Brain pericyte (primary cell): Measurements from ENCODE around the gene NFATC1.

Source experiments
- DNase-seq: peaks from one replicate; pipeline ENCODE4 v3.0.0-alpha.2; 2012; ENCODE audit warnings: low read depth, low spot score

NFATC1 gene

DNA sequence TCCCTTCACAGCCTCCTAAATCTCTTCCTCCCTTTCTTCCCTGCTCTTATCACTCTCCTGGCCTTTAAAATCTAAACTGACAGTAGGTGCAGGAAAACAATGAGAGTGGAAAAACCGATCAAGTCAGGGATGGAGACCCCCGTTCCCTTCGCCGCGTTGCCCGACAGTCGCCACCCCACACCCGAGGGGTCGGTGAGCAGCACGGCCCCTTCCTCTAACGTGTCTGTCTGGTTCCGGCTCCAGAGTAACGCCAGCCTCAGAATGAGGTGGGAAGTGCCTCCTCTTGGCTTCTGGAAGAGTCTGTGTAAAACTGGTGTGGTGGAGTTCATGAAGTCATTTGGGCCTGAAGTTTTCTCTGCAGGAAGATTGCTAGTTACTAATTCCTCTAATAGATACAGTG is 138.6 kb downstream of the NFATC1 start:
- DNase-seq, result no peak

GRCh38 chr18:79537758-79538157 is 142.0 kb downstream of the NFATC1 start:
- no peak for DNase-seq

DNA sequence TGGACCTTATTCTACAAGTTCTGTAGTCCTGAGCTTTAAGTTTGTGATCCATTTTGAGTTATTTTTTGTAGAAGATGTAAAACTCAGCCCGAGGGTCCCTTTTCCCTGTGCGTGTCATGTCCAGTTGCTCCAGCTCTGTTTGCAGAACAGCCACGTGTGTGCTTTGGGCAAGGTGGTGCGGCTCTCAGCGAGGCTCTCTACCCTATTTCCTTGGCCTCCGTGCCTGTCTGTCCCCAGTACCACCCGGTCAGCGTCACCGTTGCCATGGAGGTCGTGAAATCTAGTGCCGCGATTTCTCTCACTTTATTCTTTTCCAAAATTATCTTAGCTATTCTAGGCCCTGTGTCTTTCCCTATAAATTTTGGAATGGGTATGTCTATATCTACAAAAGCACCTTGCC is 142.9 kb downstream of the NFATC1 start:
- DNase-seq, result no peak

- DNase-seq, result no peak
Observed at GRCh38 chr18:79540161-79540903, 144.6 kb downstream of the NFATC1 start.

DNA sequence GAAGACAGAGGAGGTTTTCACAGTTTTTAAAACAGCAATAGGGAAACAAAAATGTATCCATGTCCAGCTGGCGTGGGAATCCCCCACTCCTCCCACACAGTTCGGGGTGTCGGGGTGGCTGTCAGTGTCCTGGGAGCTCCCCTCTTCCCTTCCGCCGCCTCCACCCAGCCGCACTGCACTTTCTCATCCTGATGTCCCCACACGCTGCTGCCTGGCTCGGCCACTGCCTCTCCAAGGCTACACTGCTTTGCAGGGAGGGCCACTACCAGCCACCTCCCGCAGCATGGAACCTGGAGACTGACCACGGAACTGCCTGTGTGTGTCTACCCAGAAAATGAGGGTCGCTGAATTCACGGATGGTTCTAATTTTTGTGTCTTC is 145.2 kb downstream of the NFATC1 start:
- DNase-seq, result no peak

- DNase-seq, result no peak
Observed at GRCh38 chr18:79542213-79542612, 146.5 kb downstream of the NFATC1 start.

DNA sequence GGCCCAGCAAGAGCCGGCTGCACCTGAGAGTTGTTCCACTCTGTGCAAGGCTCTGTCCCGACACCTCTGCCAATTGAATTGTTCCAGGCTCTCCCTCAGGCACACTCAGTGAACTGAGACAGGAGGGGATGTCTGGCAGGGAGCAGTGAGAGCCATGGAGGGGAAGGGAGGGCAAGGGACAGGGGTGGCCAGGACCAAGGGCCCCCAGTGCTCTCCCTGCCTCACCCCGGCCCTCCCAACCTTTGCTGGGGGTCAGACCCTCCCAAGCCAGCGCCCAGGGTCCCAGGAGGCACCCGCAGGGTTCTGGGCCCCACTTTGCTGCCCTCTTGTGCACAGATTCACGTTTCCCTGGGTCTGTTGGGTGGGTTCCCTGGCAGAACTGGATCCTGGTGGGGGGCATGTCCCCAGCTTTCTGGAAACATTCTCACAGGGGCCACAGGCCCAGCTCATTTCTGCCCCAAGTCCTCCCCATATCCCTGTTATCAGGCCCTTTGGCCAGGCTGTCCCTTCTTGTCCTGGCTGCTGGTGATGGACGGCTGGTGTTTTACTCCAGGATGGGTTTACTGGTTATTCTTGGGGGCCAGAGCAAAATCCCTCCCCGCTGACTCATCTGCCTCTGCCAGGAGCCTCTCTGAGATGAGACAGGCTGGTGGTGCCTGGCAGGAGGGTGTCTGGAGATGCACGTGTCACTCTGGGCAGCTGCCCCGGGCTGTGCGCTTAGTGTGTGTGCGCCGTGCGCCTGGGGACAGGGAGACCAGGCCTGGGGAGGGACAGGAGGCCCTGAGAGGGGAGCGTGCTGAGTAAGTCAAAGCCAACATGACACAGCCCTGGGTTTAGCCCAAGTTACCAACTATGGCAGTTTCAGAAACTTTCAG is 147.4 kb downstream of the NFATC1 start:
- DNase-seq, result no peak

DNA sequence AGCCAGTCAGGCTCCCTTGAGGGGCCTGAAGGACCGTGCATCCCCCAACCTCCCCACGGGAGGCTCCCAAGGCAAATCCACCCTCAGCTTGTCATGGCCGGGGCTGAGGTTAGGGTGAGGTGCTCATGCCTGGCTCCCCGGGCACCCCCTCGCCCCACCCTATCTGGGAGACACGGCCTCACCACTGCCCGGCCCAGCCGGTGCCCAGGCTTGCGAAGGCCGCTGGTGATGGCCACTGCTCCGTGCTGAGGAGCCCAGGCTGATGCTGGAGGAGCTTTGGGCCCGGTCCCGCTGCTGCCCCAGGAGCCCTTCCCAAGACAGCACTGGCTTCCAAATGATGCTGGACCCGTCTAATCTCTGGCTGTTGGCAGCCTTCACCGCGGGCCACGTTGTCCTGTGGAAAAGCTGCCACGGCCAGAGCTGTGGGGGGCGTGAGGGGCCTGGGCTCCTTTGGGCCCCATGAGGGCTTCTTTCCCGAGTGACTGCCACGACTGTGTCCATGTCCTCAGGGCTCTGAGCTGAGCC is 148.2 kb downstream of the NFATC1 start:
- DNase-seq, result no peak

DNA sequence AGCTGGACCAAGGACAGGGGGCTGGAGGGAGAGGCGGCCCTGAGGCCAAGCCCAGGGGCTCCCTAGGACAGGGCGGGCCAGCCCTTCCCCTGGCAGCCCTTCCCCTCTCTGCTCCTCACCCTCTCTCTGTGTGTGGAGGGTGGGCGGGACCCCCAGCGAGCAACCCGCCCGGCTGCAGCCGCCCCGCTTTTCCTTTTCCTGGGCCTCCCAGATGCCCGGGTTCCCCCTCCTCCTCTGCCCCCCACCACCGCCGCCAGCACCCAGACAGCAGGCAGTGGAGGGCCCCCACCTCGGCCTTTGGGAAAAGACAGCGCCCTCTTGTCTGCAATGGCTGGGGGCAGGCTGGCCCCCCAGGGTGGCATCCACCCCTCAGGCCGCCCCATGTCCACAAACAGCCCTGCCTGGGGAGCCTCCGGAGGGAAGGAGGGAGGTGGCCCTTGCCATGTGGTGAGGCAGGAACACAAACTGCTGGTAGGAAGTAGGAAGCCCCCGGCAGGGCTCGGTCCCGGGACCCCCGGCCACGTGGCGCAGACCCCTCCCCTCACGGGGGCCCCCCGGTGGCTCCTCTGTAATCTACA is 148.7 kb downstream of the NFATC1 start:
- DNase-seq, result no peak

- DNase-seq, result no peak
Observed at GRCh38 chr18:79545255-79545654, 149.5 kb downstream of the NFATC1 start.

GRCh38 chr18:79545736-79546171 is 150.0 kb downstream of the NFATC1 start:
- DNase-seq, result no peak

- DNase-seq, result no peak
Observed at GRCh38 chr18:79546781-79547272, 151.1 kb downstream of the NFATC1 start.

GRCh38 chr18:79547413-79548076 is 151.8 kb downstream of the NFATC1 start:
- no peak for DNase-seq

DNA sequence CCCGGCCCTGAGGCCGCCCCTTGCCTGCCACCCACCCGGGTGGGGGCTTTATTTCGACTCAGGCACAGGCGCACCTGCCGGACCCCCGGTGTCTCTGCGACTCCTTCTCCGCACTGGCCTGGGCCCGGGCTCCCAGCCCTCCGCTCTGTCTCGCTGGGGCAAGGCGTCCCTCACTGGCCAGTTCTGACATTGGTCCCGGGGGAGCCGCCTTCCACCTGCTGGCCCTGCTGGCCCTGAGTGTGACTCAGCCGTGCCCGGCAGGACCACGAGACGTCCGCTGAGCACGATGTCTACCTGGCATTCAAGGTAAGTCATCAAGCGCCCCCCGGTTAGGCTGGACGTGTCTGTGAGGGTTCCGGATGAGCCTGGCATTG is 152.3 kb downstream of the NFATC1 start:
- no peak for DNase-seq

- no peak for DNase-seq
Observed at GRCh38 chr18:79548621-79548985, 152.9 kb downstream of the NFATC1 start.

DNA sequence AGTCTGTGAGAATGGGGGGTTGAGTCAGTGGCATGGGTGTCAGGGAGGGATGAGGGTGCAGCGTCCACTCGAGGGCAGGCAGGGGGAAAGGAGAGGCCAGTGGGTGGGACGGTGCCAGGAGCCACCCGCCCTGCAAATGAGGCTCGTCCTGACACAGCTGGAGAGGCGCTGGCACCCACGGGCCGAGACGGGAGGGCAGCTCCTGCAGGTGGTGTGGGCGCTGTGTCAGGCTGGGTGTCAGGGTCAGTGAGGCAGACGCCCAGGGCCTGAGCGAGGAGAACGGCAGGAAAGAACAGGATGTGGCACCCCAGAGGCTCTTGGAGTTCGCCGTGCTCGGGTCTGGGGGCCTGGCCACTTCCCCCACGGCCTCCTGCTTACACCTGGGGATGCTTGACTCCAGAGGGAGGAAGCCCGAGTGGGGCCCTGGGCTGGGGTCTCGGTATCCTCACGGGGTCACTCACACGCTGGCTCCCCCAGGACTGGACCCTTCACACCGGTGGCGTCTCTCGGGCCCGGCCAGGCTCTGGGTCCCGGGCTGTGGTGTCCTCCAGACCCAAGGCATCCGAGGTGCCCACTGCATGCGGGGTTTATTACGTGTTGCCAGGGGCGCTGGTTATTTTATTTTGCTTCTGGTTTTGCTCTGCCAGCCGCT is 153.4 kb downstream of the NFATC1 start:
- no peak for DNase-seq

- no peak for DNase-seq
Observed at GRCh38 chr18:79549638-79550000, 153.9 kb downstream of the NFATC1 start.

- no peak for DNase-seq
Observed at GRCh38 chr18:79552140-79552631, 156.5 kb downstream of the NFATC1 start.

- DNase-seq, result no peak
Observed at GRCh38 chr18:79552696-79553095, 157.0 kb downstream of the NFATC1 start.

DNA sequence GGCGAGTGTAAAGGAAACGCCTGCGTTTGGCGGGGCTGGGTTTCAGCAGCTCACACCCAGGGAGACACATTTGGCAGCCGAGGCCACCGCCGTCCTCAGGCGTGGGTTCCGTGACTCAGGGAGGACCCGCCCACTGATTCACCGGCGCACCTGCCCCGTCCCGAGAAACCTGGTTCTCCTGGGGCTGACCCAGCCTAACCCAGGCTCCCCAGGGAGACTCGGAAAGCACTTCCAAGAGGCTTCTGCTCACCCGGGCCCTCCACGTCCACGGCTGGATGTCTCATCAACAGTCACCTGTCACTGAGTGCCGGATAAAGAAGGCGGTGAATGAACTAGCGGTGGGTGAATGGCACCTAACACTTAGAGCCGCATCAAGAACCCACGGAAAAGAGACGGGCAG is 157.4 kb downstream of the NFATC1 start:
- DNase-seq, result no peak

DNA sequence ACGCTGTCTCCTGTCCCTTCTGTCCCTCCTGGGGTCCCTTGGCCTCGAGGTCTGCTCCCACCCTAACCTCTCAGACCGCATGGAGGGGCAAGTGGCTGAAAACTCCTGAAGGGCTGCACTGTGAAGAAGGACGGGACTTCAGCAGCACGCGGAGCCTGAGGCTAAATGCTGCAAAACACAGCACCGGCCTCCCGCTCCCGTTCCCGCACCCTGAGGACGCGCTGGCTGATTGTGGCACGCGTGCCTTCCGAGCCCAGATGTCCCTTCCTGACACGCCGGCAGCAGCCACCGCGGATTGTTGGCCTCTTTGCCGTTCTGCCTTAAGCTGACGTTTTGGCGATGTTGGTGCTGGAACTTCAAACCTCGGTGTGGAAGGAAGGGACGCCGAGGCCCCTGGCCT is 158.0 kb downstream of the NFATC1 start:
- DNase-seq, result no peak
